Effector memory CD4-positive, alpha-beta T cell (primary cell): ENCODE measurements around the gene DTX1.

Experiments used
- DNase-seq, 3 donors: peaks; one replicate each; pipeline ENCODE4 v3.0.0-alpha.2; 2020
- H3K27ac ChIP-seq: 2 replicates; pipeline ENCODE4 v1.7.0; 2013; ENCODE audit warnings: mild to moderate bottlenecking, low read length, moderate library complexity; ENCODE audit not compliant: insufficient read depth, poor library complexity, severe bottlenecking
- H3K27me3 ChIP-seq: replicated peaks from 2 replicates; pipeline ENCODE4 v1.7.0; 2013; ENCODE audit warnings: mild to moderate bottlenecking, low read length; ENCODE audit not compliant: insufficient read depth, control insufficient read depth, poor library complexity, severe bottlenecking
- H3K36me3 ChIP-seq: 2 replicates; pipeline ENCODE4 v1.7.0; 2013; ENCODE audit warnings: mild to moderate bottlenecking, low read length, moderate library complexity; ENCODE audit not compliant: control insufficient read depth, insufficient read depth
- H3K4me1 ChIP-seq: 2 replicates; pipeline ENCODE4 v1.7.0; 2013; ENCODE audit warnings: low read length, mild to moderate bottlenecking; ENCODE audit not compliant: control insufficient read depth, insufficient read depth, poor library complexity, severe bottlenecking
- H3K4me3 ChIP-seq: 2 replicates; pipeline ENCODE4 v1.7.0; 2013; ENCODE audit warnings: low read length, low read depth, mild to moderate bottlenecking; ENCODE audit not compliant: insufficient read depth, poor library complexity, severe bottlenecking
- H3K9me3 ChIP-seq: 2 replicates; pipeline ENCODE4 v1.7.0; 2013; ENCODE audit warnings: mild to moderate bottlenecking, low read length, moderate library complexity; ENCODE audit not compliant: control insufficient read depth

The DTX1 gene

DNA sequence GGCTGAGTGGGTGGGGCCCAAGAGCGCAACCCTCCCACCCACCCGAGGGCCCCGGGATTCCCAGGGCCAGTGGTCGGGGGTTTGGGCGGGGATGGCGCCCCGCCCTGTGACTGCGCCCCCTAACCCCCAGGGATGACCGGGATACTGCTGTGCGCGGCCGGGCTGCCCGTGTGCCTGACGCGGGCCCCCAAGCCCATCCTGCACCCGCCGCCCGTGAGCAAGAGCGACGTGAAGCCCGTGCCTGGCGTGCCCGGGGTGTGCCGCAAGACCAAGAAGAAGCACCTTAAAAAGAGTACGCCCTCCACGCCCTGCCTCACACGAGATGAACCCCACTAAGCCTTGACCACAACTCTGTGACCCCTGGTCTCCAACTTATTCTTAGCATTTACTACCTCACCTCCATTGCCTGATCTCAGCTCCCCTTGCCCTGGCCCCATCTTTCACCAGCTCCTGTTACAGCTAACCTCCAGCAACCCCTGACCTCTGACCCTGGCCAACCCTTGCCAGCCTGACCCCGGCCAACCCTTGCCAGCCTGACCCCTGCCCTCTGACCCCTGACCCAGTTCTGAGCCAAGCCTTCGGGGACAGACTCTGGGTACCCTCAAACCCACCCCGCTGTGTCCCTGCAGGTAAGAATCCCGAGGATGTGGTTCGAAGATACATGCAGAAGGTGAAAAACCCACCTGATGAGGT is 37.0 kb downstream of the DTX1 start:
- H3K27me3 ChIP-seq = no peaks in the 10 kb centered on the region
- peaks cover 6% of the 10 kb centered on the region for H3K36me3 ChIP-seq
- peaks cover 43% of the 10 kb centered on the region for H3K4me1 ChIP-seq
- no peak for DNase-seq
- no peak overlapping the region for H3K4me3 ChIP-seq
- H3K9me3 ChIP-seq = no peaks in the 10 kb centered on the region
- no peak overlapping the region for H3K27ac ChIP-seq

DNA sequence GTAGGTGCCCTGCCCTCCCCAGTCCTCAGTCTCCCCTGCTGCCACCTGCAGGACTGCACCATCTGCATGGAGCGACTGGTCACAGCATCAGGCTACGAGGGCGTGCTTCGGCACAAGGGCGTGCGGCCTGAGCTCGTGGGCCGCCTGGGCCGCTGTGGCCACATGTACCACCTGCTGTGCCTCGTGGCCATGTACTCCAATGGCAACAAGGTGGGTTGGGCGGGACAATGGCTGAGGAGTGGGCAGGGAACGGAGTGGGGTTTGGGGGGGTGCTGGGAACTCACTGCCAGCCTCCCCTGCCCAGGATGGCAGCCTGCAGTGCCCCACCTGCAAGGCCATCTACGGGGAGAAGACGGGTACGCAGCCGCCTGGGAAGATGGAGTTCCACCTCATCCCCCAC is 38.2 kb downstream of the DTX1 start:
- Histone ChIP-seq H3K27ac (no peak overlapping the region), H3K4me3 (no peak overlapping the region), H3K27me3 (no peaks in the 10 kb centered on the region), H3K4me1 (peaks cover 34% of the 10 kb centered on the region), H3K36me3 (peaks cover 6% of the 10 kb centered on the region), H3K9me3 (no peaks in the 10 kb centered on the region)
- no peak for DNase-seq

DNA sequence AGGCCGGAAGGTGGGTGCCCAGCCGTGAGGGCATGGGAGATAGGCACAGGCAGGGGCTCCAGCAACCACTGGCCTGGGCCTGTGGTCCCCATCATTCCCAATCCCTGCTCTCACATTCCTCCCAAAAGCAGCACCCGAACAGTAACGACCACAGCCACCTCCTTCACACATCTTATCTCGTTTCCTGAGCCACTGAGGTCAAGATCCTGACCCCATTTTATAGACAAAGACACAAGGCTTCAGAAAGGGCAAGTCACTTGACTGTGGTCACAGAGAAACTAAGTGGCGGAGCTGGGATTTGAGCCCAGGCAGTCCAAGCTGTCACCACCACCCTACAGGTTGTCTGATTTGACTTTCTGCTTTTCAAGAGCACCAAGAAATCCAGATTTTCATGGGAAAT is 38.9 kb downstream of the DTX1 start:
- peaks cover 28% of the 10 kb centered on the region for H3K4me1 ChIP-seq
- H3K9me3 ChIP-seq = no peaks in the 10 kb centered on the region
- peaks cover 6% of the 10 kb centered on the region for H3K36me3 ChIP-seq

DNA sequence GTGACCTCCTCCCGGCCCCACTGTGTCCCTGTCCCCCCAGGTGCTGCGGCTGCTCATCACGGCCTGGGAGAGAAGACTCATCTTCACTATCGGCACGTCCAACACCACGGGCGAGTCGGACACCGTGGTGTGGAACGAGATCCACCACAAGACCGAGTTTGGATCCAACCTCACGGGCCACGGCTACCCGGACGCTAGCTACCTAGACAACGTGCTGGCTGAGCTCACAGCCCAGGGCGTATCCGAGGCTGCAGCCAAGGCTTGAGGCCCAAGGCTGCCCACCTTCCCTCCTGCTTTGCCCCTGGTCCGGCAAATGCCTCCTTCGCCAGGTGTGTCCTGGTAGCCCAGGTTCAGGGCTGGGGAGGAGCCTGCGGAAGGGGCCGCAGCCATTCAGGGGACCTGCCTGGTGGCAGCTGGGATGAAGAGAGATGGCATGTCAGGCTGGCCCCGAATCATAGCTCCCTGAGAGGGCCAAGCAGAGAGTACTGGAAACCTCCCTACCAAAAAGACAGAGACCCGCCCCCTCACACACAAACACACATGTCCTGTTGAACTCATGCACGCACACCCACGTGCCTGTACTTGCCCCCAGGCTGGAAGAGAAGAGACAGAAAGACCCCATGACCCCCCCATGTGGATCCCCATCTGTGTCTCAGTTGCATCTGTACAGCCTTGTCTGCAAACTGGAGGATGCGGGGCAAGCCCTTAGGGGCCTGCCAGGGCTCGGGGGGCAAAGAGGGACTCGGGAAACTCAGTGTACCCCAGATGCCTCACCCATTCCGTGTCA is 40.3 kb downstream of the DTX1 start:
- no peaks in the 10 kb centered on the region for H3K9me3 ChIP-seq
- DNase-seq = no peak
- no peaks in the 10 kb centered on the region for H3K27me3 ChIP-seq
- no peak overlapping the region for H3K4me3 ChIP-seq
- no peak overlapping the region for H3K27ac ChIP-seq
- H3K36me3 ChIP-seq = peaks cover 6% of the 10 kb centered on the region
- peaks cover 13% of the 10 kb centered on the region for H3K4me1 ChIP-seq

More for the DNA sequence above, 38.9 kb downstream of the DTX1 start:
- Histone ChIP-seq H3K27ac (no peak overlapping the region), H3K4me3 (no peak overlapping the region), H3K27me3 (no peaks in the 10 kb centered on the region)
- DNase-seq = no peak

DNA sequence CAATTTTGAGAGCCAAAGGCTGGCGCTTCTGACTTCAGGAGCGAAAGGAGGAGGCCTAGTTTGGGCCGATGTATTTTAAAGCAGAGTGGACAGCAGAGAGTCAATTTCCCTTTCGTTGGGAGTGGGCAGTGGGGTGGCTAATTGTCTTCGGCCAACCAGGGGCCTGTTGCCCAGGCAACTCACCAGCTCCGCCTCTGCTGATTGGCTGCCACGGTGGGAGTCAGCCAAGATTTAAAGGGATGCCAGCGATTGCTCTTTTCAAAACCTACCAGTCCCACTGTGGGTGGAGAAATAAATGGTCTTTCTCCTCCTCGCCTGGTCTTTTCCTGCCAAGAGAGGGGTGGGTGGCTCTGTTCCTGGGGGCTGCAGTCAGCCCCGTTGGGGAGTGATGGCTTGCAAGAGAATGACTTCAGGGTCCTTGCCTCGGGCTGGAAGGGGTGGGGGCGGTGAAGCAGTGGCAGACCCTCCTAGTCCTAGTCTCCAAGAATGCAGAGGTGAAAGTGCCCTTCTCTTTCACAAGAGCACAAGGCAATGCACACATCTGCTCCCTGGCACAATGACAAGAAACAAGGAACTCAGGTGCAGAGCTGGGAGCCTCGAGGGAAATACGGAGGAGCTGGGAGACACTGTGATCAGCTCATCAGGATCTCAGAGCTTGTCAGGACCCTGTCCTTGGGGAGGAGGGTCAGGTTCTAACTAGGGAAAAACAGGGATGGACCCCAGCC is 41.3 kb downstream of the DTX1 start:
- DNase-seq = no peak
- Histone ChIP-seq H3K27me3 (no peaks in the 10 kb centered on the region), H3K4me3 (no peak overlapping the region), H3K4me1 (peaks cover 4% of the 10 kb centered on the region), H3K27ac (no peak overlapping the region), H3K9me3 (no peaks in the 10 kb centered on the region), H3K36me3 (peaks cover 6% of the 10 kb centered on the region)

DNA sequence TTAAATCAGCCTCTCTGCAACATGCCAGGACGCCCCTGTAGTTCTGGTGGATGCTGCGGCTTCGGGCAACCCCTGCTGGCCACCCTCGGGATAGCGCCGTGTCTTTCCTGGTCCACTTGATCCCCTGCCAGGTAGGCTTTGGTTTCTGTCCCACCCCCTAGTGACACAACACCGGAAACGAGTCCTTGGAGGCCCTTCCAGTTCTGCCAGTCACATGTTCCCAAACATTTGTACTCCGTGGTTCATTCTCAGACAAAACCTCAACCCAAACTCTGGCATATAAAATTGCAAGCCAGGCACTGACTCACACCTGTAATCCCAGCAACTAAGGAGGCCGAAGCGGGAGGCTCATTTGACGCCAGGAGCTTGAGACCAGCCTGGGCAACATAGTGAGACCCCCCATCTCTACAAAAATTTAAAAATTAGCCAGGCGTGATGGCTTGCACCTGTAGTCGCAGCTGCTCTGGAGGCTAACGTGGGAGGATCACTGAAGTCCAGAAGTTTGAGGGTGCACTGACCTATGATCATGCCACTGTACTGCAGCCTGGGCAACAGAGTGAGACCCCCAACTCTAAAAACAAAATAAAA is 42.0 kb downstream of the DTX1 start:
- no peaks in the 10 kb centered on the region for H3K27me3 ChIP-seq
- peaks cover 6% of the 10 kb centered on the region for H3K36me3 ChIP-seq
- peaks cover 2% of the 10 kb centered on the region for H3K4me1 ChIP-seq
- no peak overlapping the region for H3K4me3 ChIP-seq
- H3K27ac ChIP-seq = no peak overlapping the region
- DNase-seq = peak; percentile 24 to 47 (median 46)
- H3K9me3 ChIP-seq = no peaks in the 10 kb centered on the region

DNA sequence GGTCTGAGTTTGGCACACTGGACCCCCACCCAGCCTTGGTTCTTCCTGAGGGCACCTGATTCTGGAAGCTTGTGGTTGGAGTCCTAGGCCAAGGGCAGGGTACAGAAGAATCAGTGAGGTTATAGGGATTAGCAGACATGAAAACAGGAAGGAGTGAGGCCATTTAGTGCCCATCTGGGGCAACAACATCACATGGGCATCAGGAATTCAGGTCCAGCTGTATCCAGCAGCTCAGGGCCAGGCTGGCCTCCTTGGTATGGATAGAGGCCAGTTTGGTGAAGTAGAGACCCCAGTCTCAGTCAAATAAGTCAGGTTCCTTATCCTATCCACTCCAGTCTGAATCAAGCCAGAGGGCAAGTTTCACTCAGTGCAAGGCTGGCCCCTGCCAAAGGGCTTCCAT is 42.8 kb downstream of the DTX1 start:
- H3K4me3 ChIP-seq = no peak overlapping the region
- no peak for DNase-seq
- H3K27me3 ChIP-seq = no peaks in the 10 kb centered on the region
- peaks cover 6% of the 10 kb centered on the region for H3K36me3 ChIP-seq
- H3K27ac ChIP-seq = no peak overlapping the region
- H3K9me3 ChIP-seq = no peaks in the 10 kb centered on the region
- peaks cover 2% of the 10 kb centered on the region for H3K4me1 ChIP-seq

DNA sequence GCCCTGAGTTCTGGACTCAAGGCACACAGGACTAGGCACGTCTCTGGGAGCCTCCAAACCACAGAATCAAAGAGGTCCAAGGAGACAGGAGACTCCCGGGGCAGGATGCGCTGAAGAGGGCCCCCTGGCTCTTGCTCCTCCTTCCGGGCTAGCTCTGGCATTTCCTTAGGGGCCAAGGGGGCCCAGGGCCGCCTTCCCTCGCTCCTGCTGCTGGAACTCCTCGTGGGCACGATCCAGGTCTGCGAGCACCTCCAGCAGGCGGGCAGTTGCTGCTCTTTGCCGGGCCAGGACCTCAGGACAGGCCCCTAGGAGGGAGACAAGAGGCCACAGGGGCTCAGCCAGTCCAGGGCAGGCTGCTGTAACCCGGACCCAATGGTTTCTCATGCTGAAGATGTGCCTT is 43.2 kb downstream of the DTX1 start:
- Histone ChIP-seq H3K27me3 (no peaks in the 10 kb centered on the region), H3K9me3 (no peaks in the 10 kb centered on the region), H3K4me3 (no peak overlapping the region), H3K27ac (no peak overlapping the region), H3K36me3 (peaks cover 6% of the 10 kb centered on the region), H3K4me1 (peaks cover 2% of the 10 kb centered on the region)
- no peak for DNase-seq

DNA sequence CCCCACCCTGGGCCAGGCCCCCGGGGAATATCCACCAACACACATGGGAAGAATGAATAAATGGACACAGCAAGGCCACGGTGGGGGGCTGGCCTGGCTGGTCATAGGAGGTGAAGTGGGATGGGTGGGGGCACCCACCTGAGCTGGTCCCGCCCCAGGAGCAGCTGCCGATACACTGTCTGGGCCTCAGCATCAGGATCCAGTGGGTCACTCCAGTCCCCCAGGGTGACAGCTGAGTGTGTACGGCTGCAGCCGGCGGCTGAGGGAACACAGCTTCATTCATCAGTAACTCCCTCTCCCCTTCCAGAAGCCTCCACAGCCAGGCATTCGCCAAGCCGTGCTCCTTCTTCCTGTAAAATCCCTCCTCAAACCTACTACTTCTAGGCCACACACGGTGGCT is 45.2 kb downstream of the DTX1 start:
- DNase-seq = no peak
- no peaks in the 10 kb centered on the region for H3K9me3 ChIP-seq
- H3K36me3 ChIP-seq = peaks cover 5% of the 10 kb centered on the region
- H3K27me3 ChIP-seq = no peaks in the 10 kb centered on the region
- H3K4me3 ChIP-seq = no peak overlapping the region
- H3K4me1 ChIP-seq = no peaks in the 10 kb centered on the region
- no peak overlapping the region for H3K27ac ChIP-seq
